Upper lobe of right lung (tissue), 1 donor: ENCODE measurements around the gene PAX6. TPM values are rescaled to one million over a fixed set of nuclear protein-coding genes. Genes with fewer than 3 reads are reported as not detected.

Experiments used
- ATAC-seq: fragments of 200-7000 bp; cut with Tn5 transposase; one replicate; pipeline ENCODE4 v1.9.1; 2020; ENCODE audit warnings: mild to moderate bottlenecking, moderate library complexity
- DNase-seq: peaks from one replicate; pipeline ENCODE4 v3.0.0-alpha.2; 2020
- H3K27ac ChIP-seq: fragments of 200-600 bp; one replicate; pipeline ENCODE4 v1.8.0; 2022
- H3K27me3 ChIP-seq: fragments of 200-600 bp; one replicate; pipeline ENCODE4 v1.8.0; 2022; ENCODE audit warnings: mild to moderate bottlenecking
- H3K36me3 ChIP-seq: fragments of 200-600 bp; one replicate; pipeline ENCODE4 v1.8.0; 2022
- H3K4me1 ChIP-seq: fragments of 200-600 bp; one replicate; pipeline ENCODE4 v1.8.0; 2022
- H3K4me3 ChIP-seq: fragments of 200-600 bp; one replicate; pipeline ENCODE4 v1.8.0; 2022; ENCODE audit warnings: mild to moderate bottlenecking
- H3K9me3 ChIP-seq: fragments of 200-600 bp; one replicate; pipeline ENCODE4 v1.8.0; 2022
- CTCF ChIP-seq: fragments of 200-600 bp; IDR thresholded peaks from one replicate; pipeline ENCODE4 v1.8.0; 2022; ENCODE audit warnings: antibody characterized with exemption
- intact Hi-C: fragments of 100-400 bp; cut with DNase I; formaldehyde crosslinking; loops from one replicate; pipeline ENCODE4 v1.11.0; 2022
- total RNA-seq: library from RNA; stranded (reverse); fragmentation: NEBNext Ultra II Directional; extraction: Animal tissue kit (Norgen Biotek cat#: 25700); gene quantifications from one replicate; pipeline ENCODE4 v1.2.1, GENCODE V29; 2021
- donor health status: DM: no; HTN: yes; CAD: no; lungs with severe emphysema.

PAX6 gene
- total RNA-seq, 1 donor from 2014 or later = not detected

- Histone ChIP-seq H3K27ac (no peak overlapping the region), H3K27me3 (no peaks in the 10 kb centered on the region), H3K4me3 (no peak overlapping the region), H3K4me1 (no peaks in the 10 kb centered on the region), H3K36me3 (no peaks in the 10 kb centered on the region), H3K9me3 (no peaks in the 10 kb centered on the region)
- ATAC-seq (no peak), DNase-seq (no peak)
- no peak for TF ChIP-seq CTCF
- intact Hi-C loops = no loop called here
These were observed 36.6 kb upstream of the PAX6 start for GRCh38 chr11:31847761-31848160.

- DNase-seq (no peak), ATAC-seq (no peak)
- Histone ChIP-seq H3K4me1 (no peaks in the 10 kb centered on the region), H3K27ac (no peak overlapping the region), H3K36me3 (no peaks in the 10 kb centered on the region), H3K9me3 (no peaks in the 10 kb centered on the region), H3K4me3 (no peak overlapping the region), H3K27me3 (peaks cover 13% of the 10 kb centered on the region)
- intact Hi-C loops = no loop called here
- TF ChIP-seq CTCF = no peak
These were observed 34.2 kb upstream of the PAX6 start for GRCh38 chr11:31845331-31845730.

- no peak for TF ChIP-seq CTCF
- no peaks in the 10 kb centered on the region for H3K4me1 ChIP-seq
- ATAC-seq = no peak
- intact Hi-C loops = no loop called here
- no peak overlapping the region for H3K4me3 ChIP-seq
- H3K9me3 ChIP-seq = no peaks in the 10 kb centered on the region
- no peaks in the 10 kb centered on the region for H3K36me3 ChIP-seq
- no peak for DNase-seq
- peaks cover 22% of the 10 kb centered on the region for H3K27me3 ChIP-seq
- no peak overlapping the region for H3K27ac ChIP-seq
These were observed 33.2 kb upstream of the PAX6 start for GRCh38 chr11:31844351-31844750.

- peaks cover 48% of the 10 kb centered on the region for H3K27me3 ChIP-seq
- no peak overlapping the region for H3K27ac ChIP-seq
- H3K9me3 ChIP-seq = no peaks in the 10 kb centered on the region
- H3K4me1 ChIP-seq = no peaks in the 10 kb centered on the region
- H3K36me3 ChIP-seq = no peaks in the 10 kb centered on the region
- TF ChIP-seq CTCF = no peak
- intact Hi-C loops = no loop called here
- H3K4me3 ChIP-seq = no peak overlapping the region
- no peak for DNase-seq
- ATAC-seq = no peak
These were observed 30.3 kb upstream of the PAX6 start for GRCh38 chr11:31841435-31841834.

- ATAC-seq (no peak), DNase-seq (no peak)
- H3K36me3 ChIP-seq = no peaks in the 10 kb centered on the region
- peaks cover 74% of the 10 kb centered on the region for H3K27me3 ChIP-seq
- intact Hi-C loops = no loop called here
- no peak for TF ChIP-seq CTCF
- H3K4me3 ChIP-seq = no peak overlapping the region
- no peaks in the 10 kb centered on the region for H3K9me3 ChIP-seq
- H3K27ac ChIP-seq = no peak overlapping the region
- H3K4me1 ChIP-seq = no peaks in the 10 kb centered on the region
These were observed 23.1 kb upstream of the PAX6 start for GRCh38 chr11:31834237-31834636.

GRCh38 chr11:31830406-31830805, 19.3 kb upstream of the PAX6 start:
- H3K4me1 ChIP-seq = no peaks in the 10 kb centered on the region
- H3K4me3 ChIP-seq = no peak overlapping the region
- ATAC-seq (no peak), DNase-seq (no peak)
- TF ChIP-seq CTCF = no peak
- intact Hi-C loops = no loop called here
- H3K9me3 ChIP-seq = no peaks in the 10 kb centered on the region
- no peak overlapping the region for H3K27ac ChIP-seq
- H3K27me3 ChIP-seq = peaks cover 77% of the 10 kb centered on the region
- no peaks in the 10 kb centered on the region for H3K36me3 ChIP-seq
